SW480 (cell line): ENCODE results near the gene PPIP5K1.

Source experiments
- DNase-seq: peaks from one replicate; pipeline ENCODE4 v3.0.0-alpha.2; 2016; ENCODE audit warnings: low spot score

PPIP5K1 gene

DNA sequence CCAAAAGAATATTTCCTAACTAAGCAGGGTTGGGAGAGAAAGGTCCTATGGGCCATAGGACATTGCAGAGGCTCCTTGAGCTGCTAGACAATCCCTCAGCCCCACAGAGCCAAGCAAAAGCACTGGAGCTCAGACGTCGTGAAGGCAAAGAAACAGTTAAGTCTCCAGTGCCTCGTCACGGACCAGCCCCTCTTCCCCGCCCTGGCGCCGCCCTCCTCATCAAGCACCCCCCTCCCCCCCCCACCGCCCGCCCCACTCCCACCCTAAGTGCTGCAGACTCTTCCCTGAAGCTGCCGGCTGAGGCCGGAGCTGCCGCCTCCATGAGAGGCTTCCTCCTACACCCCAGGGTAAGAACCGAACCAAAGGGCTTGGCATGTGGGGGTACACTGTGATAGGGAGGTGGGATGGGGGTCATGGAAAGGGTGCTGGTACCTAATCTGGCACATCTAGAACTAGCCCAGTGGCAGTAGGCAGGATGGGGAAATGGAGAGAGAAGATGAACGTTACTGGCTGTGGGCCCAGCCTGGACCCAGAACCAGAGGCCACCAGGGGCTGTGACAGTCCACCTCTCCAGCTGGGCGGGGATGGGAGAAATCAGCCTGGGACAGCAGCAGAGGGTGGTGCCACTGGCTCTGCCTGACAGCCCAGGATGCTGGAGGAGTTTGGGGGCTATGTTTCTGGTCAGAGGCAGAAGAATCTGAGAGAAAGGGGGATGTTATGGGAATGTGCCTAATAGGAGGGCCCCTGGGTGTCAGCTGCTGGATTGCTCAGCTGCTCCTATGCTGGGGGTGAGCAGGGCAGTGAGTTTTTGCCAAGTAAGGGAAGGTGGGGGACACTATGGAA, 72.4 kb downstream of the PPIP5K1 start, which contains the start of gene MAP1A:
MAP1A (plus strand) TSS at position 255 of the 843 bp plus-strand sequence. CDS start 3,866 bp downstream, outside the sequence.
- no peak for DNase-seq

DNA sequence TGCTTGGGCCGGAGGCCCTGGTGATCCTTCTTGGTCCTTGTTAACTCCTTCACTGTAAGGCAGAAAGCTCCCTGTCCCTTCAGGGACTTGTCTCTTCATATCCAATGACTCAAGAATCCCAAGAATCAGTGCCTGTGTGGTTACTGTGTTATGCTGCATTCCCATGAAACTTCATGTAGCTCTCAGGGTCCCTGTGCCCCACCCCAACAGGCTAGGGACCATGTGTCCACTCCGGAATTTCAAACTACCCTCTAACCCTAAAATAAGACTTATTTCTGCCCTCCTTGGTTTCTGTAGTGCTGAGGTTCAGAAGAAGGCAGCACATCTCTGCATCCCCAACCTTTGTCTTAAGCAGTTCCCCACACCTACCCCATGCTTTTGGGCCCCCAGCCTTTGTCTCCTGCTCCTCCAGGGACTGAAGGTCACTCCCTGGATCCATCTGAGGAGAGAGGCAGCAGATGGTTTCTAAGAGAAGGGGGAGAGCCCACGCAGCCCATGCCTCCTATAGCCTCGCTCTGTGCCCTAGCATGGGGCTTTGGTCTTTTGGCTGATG, 73.1 kb downstream of the PPIP5K1 start:
- no peak for DNase-seq

DNA sequence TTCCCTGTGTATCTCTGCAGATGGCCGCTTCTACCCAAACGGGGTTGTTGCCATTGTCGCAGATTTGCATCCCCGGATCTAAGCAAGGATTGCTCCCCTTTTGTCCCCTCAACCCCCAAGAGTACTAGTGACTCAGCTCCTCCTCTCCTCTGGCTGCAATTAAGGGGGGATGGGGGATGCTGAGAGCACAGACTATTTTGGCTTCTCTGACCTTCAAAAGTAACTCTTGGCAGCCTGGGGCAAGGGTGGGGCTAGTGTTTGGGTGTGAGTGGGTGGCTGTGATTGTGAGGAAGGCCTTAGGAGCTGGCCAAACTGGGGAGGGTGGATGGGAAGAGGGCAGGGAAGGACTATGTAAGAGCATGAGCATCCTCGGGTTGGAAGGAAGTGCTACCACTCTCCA, 73.8 kb downstream of the PPIP5K1 start:
- no peak for DNase-seq

DNA sequence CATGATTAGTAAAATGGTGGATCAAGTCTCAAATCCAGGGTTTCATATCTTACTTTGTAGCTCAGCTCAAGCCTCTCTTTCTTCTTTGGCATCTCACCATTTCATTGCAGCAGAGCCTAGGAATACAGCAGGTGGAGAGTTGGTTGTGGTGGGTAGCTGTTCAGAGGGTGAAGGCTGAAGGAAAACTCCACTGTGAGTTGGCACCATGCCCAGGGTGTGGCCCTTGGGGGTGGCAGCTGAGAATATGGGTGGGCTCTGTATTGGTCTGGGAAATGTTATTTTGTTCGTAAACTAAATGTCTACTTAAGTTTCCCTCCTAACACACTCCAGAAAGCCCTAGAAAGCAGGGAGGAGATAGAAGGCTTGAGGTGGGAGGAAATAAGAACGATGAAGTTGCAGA, 74.3 kb downstream of the PPIP5K1 start:
- no peak for DNase-seq

DNA sequence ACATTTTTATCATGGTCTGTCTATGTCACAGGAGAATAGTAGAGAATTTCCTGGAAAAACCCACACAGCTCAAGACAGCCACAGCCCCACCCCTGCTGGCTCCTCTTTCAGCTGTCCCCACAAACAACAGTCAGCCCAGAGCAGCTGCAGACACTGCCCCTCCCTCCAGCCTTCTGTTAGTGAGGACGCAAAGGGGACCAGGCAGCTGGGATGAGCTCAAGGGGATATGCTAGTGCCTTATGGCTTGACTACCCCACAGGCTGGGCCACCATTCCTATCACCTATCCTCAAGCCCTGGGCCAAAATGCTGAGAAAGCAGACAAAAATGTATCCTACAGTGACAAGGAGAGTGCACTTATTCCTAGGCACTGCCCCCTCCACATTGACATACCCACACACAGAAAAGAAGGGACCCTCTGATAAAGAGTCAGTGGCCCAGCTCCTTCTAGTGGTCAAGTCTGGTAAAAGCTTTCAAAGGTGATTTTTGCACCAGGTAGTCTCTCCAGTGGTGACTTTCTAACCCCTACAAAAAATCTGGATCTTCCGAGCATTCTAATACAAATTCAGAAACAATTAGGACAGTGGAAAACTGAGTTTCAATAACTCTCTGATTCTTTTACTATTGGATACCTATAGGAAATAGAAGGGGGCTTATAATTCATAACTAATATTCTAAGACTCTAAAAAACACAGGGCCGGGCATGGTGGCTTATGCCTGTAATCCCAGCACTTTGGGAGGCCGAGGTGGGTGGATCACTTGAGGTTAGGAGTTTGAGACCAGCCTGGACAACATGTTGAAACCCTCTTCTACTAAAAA, 75.6 kb downstream of the PPIP5K1 start:
- DNase-seq, result no peak

DNA sequence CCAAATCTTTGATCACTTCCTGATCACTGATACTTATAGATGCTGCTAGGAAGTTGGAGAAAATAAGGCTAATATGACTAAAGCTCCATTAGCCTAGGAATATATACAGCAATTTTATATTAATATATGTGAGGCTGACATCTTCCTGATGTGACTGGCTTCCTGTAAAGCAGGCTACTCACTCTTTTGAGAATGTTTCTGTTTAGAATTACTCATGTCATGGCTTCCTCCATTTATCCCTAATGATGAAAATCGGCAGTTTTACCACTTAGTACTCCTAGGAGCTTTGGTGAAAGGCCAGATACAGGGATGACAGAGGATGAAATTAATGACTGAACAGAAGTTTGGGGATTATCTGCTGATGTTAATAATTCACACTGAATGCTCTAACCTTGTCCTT, 76.5 kb downstream of the PPIP5K1 start:
- DNase-seq, result no peak

DNA sequence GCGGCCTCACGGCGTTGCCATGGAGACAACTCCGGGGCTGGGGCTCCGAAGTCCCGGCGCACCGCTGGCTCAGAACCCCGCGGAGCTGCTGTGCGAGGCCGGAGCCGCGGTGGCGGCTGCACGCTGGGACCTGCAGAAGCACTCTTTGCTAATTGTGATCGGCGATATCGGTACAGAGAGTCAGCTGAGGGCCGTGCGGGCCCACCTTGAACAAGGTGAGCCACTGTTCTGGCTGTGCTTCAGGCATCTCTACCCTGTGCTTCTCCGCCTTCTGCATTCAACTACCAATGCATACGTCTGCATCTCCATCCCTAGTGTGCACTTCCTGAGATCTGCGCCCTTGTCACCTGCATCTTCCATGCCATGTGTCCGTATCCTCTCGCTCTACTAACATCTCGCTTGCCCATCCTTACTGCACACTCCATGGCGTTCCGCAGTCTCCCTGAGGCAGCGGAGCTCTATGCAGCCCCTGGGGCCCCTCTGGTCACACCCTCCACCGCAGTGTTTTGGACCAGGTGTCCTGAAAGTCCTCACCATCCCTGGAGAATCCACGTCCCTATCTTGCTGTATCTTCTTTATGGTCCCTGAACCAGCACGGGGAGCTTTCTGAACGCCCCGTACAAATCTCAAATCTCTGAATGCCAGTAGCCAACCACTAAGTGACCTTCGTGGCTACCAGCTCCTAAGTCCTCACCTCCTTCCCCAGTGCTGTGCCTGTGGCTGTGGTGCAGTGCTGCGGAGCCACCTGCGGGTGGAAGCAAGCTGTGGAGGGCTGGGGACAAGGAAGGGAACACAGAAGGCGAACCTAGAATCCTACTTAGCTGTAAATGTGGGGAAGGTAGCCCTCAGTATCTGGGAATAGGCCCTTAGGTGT, 78.8 kb downstream of the PPIP5K1 start:
- DNase-seq, result peak; percentile 56

DNA sequence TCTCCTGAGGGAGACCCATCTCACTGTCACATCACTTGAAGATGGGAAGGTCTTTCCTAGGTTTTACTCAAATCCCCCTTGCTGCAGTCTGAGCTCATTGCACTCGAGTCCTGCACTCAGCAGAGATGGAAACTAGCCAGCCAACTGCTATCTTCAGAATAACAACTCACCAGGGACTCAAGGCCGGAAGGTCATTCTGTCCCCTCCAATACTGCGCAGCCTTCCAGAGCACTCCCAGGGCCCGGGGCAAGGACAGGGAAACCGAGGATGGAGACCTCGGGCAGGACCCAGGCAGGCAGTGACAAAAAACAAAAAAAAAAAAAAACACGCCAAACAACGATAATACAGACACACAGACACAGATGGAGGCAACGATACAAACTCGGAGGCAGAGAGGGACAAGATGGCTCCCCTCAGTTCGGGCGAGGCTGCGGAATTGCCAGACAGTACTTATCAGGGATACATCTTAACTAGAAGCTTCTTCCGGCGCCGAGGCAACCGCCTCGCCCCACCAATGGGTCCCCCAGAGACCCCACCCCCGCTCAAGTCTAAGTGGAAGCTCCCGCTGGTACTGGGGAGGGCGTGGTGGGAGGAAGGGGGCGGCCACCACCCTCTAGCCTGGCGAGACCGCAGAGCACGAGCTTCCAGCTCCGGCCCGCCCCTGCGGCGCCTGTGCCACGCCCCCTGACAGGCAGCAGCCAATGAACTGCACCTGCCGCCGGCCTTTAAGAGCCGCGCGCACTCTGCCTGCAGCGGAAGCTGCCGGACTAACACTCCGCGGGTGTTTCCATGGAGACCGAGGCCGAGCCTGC, 79.6 kb downstream of the PPIP5K1 start:
- DNase-seq, result peak; percentile 94

DNA sequence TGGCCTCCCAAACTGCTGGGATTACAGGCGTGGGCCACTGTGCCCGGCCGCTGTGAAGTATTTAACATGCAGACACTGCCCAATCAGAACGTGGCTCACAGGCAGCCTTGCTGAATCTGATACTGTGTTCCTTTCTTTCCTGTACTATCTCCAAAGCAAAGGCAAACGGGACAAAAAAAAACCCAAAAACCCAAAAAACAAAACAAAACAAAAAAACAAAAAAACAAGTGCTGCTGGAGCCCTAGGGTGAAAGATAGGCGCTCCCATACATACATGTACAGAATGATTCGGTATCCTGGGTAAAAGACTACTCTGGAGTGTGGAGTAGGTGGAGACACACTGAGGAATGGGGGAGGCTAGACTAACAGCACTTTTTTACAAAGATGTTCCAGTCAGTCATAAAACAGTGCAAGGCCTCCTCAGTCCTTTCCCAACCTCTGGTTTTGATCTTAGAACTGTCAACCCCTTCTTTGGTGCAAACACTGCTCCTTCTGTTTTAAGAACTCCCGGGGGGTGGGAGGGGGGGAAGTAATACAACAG, 80.3 kb downstream of the PPIP5K1 start:
- DNase-seq, result no peak

DNA sequence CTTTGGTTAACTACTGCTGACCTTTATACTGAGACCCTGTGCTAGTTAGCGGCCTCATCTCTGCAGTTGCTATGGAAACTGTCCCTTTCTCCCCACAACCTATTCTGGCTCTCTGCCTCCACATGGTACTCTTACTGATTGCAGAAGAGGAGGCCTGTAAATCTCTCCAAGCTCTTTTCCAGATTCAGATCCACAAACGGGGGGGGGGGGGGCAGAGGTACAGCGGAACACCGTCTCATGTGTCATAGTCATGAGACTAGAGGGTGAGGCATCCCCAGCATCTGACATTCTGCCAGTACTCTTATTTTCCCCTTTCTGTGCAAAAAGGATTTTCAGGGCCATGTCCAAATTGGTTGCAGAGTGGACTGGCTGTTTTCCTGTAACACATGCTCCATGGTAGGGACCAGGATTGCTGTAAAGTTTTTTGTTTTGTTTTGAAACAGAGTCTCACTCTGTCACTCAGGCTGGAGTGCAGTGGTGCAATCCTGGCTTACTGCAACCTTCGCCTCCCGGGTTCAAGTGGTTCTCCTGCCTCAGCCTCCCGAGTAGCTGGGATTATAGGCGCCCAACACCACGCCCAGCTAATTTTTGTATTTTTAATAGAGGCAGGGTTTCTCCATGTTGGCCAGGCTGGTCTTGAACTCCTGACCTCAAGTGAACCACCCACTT, 80.9 kb downstream of the PPIP5K1 start:
- DNase-seq, result no peak

DNA sequence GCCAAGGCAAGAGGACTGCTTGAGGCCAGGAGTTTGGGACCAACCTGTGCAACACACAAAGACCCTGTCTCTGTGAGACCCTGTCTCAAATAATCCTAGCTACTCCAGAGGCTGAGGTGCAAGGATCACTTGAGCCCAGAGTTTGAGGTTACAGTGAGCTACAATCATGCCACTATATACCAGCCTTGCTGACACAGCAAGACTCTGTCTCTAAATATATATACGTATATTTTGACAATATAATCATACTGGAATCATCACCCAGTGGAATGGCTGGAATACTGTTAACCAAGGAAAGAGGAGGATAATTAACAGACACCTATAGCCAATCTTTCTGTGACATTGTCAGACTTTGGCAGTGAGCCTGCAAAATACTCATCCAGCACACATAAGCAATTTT, 81.6 kb downstream of the PPIP5K1 start:
- DNase-seq, result no peak

DNA sequence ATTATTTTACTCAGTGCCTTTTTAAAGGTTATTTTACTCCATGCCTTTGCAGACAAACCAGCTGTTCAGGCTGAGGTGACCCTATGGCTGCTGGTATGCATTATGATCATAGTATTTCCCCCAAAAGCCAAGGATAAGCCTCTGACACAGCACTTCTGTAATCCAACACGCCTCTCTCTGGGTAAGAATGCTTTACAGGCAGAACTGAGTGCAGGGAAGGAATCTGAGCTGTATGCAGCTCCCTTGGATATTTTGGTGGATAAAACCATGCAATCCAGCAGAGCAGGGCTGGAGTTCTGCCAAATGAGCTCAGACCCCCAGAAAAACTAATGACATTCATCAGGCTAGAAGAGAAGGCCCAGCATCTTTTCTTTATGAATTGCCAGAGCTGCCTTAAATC, 84.3 kb downstream of the PPIP5K1 start:
- DNase-seq, result no peak

DNA sequence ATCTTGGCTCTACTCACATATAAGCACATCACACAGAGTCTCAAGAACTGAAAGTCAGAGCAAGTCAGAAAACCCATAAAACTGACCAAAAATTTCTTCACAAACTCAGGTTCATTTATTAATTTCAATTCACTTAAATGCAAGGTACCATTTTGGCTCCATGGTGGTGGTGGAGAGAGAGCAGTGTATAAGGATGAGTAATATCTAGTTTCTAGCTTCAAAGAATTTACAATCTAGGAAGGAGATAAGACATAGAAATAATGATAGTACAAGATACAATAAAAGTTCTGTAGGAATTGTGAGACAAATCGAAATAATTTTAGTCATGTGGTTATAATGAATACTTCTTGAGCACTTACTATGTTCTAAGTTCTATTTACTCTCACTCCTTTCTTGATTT, 90.4 kb downstream of the PPIP5K1 start:
- no peak for DNase-seq

DNA sequence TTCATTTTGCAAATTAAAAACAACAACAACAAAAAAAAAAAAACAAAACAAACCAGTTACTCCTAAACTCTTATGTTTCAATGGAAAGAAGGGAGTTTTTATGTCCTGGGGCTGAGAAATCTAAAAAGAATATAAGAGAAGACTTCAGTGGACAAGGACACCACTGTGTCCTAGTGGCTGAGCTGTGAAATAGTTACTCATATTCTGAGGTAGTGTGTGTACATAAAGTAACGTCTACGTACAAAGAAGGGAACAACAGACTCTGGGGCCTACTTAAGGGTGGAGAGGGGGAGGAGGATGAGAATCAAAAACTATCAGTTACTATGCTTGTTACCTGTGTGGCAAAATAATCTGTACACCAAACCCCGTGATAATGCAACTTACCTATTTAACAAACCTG, 91.0 kb downstream of the PPIP5K1 start:
- DNase-seq, result no peak

DNA sequence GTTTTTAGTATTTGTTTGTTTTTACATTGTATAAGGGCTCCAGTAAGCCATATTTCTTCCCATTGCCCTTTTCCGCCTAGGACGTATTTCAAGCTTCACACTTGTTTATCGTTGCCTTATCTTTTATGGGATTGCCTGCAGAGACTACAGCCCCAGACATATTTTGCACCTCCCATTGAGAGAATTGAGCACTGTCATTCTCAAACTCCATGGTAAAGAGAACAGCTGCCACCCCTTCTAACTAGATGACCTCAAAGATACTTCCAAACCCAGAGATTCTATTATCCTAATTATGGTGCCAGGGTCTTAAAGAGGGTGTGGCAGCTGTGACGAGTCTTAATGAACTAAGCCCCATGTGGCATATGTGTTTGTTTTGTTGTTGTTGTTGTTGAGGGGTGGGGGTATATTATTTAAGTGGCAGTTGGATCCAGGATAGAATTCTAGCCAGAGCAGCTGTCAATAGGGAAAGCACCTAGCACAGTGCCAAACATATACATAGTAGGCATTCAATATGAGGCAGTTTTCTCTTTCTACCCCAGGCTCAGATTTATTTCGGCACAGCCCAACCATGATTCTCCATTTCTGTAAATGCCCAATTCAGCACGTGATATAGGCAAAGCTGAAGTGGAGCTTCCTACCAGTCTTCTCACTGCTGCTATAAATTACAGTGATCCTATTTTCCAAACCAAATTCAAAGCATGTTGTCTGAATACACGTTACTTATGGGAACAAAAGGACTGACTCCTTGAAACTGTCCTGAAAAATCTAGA, 96.1 kb downstream of the PPIP5K1 start:
- DNase-seq, result no peak

DNA sequence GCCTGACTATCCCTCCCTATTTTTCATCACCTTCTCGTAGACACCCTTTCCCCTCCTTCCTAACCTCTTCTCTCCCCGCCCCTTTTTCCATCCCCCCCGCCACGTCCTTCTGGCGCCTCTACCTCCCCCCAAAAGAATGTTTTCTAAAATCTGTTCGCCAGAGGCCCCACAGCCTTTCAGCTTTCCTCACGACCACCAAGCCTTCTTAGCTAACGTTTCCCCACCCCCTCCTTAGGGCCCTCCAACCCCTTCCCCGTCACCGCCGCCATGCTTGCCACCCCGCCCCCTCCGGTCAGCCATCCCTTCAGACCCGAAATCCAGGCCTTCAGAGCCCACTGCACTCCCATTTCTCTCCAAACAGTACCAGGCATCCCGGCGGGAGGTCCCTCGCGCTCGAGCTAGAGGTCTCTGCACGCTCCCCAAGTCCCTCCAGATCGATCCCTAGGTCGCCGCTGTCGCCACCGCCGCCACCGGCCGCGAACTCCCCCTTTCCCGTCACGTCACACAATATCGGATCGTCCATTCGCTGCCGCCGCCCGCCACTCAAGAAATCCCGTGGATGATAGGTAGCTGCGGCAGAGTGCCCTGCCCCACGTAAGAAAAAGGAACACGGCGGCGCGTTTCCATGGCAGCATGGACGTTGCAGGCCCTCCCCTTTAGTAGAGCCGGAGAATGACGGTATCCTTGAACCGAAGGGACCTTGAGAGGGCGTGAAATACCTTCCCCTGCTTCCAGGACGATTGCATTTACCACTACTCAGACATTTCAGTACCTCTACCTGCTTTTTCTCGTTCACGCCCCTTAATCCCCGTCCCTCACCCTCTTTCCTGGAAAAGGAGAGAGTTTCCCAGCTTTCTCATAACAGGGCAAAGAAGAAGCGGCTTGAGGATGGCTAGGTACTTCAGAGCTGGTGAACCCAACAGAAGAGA, 97.1 kb downstream of the PPIP5K1 start, which contains the start of gene TP53BP1:
TP53BP1 (minus strand) TSS at position 484 of the 929 bp plus-strand sequence; CDS start at position 371, 113 bp downstream.
- DNase-seq, result peak; percentile 88

DNA sequence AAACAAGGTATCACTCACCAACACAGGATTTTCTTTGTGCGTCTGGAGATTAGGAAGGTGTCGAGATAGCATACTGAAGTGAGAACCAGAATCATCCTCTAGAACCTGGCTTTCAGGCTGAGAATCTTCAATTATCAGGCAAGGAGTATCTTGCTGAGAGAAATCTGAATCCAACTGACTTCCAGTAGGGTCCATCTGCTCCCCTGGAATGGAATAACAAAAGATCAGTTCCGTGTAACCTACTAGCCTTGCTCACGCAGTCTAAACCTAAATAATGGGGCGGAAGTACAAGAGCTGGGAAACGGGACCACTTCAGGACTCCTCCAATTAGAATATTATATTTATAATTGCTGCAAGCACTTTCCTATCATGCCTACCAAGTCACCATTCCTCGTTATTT, 97.7 kb downstream of the PPIP5K1 start:
- DNase-seq, result no peak

DNA sequence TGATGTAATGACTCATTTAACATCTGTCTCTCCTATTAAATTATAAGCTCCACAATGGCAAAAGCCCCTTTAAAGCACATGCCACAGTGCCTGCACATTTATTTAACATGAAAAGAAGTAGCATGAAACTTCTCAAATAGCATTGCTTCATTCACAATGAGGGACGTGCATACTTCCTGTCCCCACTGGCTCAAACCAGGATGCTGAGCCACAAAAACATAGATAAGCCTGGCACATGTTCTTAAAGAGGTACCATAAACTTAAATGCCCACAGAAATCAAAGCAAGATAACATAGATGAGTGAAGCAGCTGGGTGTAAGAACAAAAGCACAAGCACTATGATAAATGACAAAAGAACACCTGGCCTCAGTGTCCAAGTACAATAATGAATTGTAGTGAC, 100.8 kb downstream of the PPIP5K1 start:
- no peak for DNase-seq
